GM12878 (cell line): ENCODE data around the gene TGDS. TPM values are rescaled to one million over a fixed set of nuclear protein-coding genes. Genes with fewer than 3 reads are reported as not detected.

Experiments used
- ATAC-seq: fragments of 200-7000 bp; cut with Tn5 transposase; 3 replicates; pipeline ENCODE4 v1.9.1; 2020; ENCODE audit warnings: mild to moderate bottlenecking, moderate library complexity
- BruUV-seq: library from RNA; stranded (reverse); fragments of 400-500 nt; replicated peaks from 2 replicates; lab custom pipeline; 2021; lab: Mats Ljungman, UMichigan
- CTCF ChIA-PET: fragments of 300-600 bp; sonication (Branson Sonifier 250); formaldehyde crosslinking; extraction: SDS; loops from one replicate; lab custom pipeline; 2021; ENCODE audit warnings: inconsistent platforms; lab: Yijun Ruan, JAX
- POLR2A ChIA-PET: fragments of 350-600 bp; formaldehyde crosslinking; extraction: SDS; loops from one replicate; lab custom pipeline; 2021; ENCODE audit warnings: inconsistent platforms; lab: Charles Lee
- RAD21 ChIA-PET: fragments of 300-600 bp; sonication (Branson Sonifier 250); formaldehyde crosslinking; loops from one replicate; lab custom pipeline; 2023; ENCODE audit warnings: antibody characterized with exemption; ENCODE audit not compliant: unreplicated experiment; lab: Charles Lee
- SMC1A ChIA-PET: fragments of 300-600 bp; sonication (Branson Sonifier 250); formaldehyde crosslinking; loops from one replicate; lab custom pipeline; 2023; ENCODE audit not compliant: unreplicated experiment, uncharacterized antibody; lab: Charles Lee
- DNase-seq: peaks from one replicate; pipeline ENCODE4 v3.0.0-alpha.2; 2011; ENCODE audit warnings: low read depth, low spot score
- FAIRE-seq: peaks from 3 replicates; lab custom pipeline; 2011; peaks lifted over from hg19 to GRCh38; lab: Jason Lieb, UNC
- H2AFZ ChIP-seq: 2 replicates; pipeline ENCODE4 v1.6.0; 2011; ENCODE audit warnings: low read depth, low read length, control low read depth; ENCODE audit not compliant: control insufficient read depth
- H3K27ac ChIP-seq: 2 replicates; pipeline ENCODE4 v1.5.1; 2011; ENCODE audit warnings: control low read depth; ENCODE audit not compliant: control insufficient read depth, insufficient read depth
- H3K27me3 ChIP-seq, 2 experiments: replicated peaks in 1 of 2; 2 replicates each; pipeline versions ENCODE4 v1.6.0 to v1.6.1; 2011; ENCODE audit warnings: low read length in 1 of 2; ENCODE audit not compliant: control insufficient read depth in 2 of 2, insufficient read depth in 2 of 2
- H3K36me3 ChIP-seq, 2 experiments: 2 replicates each; pipeline ENCODE4 v1.5.1; 2011; ENCODE audit warnings: low read length in 1 of 2; ENCODE audit not compliant: control insufficient read depth in 2 of 2, insufficient read depth in 2 of 2
- H3K4me1 ChIP-seq: 2 replicates; pipeline ENCODE4 v1.6.1; 2011; ENCODE audit warnings: mild to moderate bottlenecking, low read length, moderate library complexity, mixed read lengths; ENCODE audit not compliant: control insufficient read depth, insufficient read depth
- H3K4me2 ChIP-seq: 2 replicates; pipeline ENCODE4 v1.6.0; 2011; ENCODE audit warnings: control low read depth; ENCODE audit not compliant: control insufficient read depth, insufficient read depth
- H3K4me3 ChIP-seq: fragments of 200-600 bp; sonication (generic); 2 replicates; pipeline ENCODE4 v1.5.1; 2016
- H3K79me2 ChIP-seq: 2 replicates; pipeline ENCODE4 v1.6.0; 2011; ENCODE audit warnings: low read length; ENCODE audit not compliant: control insufficient read depth, insufficient read depth
- H3K9ac ChIP-seq: 2 replicates; pipeline ENCODE4 v1.8.0; 2011; ENCODE audit warnings: low read length, control low read depth, mixed read lengths; ENCODE audit not compliant: control insufficient read depth, insufficient read depth
- H3K9me3 ChIP-seq: replicated peaks from 3 replicates; pipeline ENCODE4 v1.5.1; 2011; ENCODE audit warnings: mild to moderate bottlenecking, low read length; ENCODE audit not compliant: control insufficient read depth, insufficient read depth
- H4K20me1 ChIP-seq: 2 replicates; pipeline ENCODE4 v1.6.0; 2011; ENCODE audit not compliant: control insufficient read depth, insufficient read depth
- BCLAF1 ChIP-seq: fragments of 450-650 bp; IDR thresholded peaks from 2 replicates; pipeline ENCODE4 v1.6.1; 2017; ENCODE audit warnings: antibody characterized with exemption, mild to moderate bottlenecking, moderate library complexity
- ESRRA ChIP-seq: IDR thresholded peaks from 2 replicates; pipeline ENCODE4 v1.6.1; 2012; ENCODE audit warnings: mild to moderate bottlenecking, low read length, improper control_type of control experiment
- HDAC2 ChIP-seq: fragments of 200-600 bp; sonication (generic); IDR thresholded peaks from 2 replicates; pipeline ENCODE4 v1.6.1; 2017
- MYC ChIP-seq: IDR thresholded peaks from 2 replicates; pipeline ENCODE4 v1.6.1; 2011; ENCODE audit warnings: mild to moderate bottlenecking, low read length, moderate library complexity, inconsistent platforms; ENCODE audit not compliant: insufficient read depth, insufficient replicate concordance, insufficient read length, severe bottlenecking
- NFXL1 ChIP-seq: fragments of 450-650 bp; IDR thresholded peaks from 2 replicates; pipeline ENCODE4 v1.6.1; 2017; ENCODE audit warnings: antibody characterized with exemption, mild to moderate bottlenecking, borderline replicate concordance
- NFYA ChIP-seq: IDR thresholded peaks from 2 replicates; pipeline ENCODE4 v1.6.1; 2011; ENCODE audit warnings: low read depth, mild to moderate bottlenecking, low read length, improper control_type of control experiment, borderline replicate concordance
- RAD51 ChIP-seq: fragments of 450-650 bp; IDR thresholded peaks from 2 replicates; pipeline ENCODE4 v1.6.1; 2016; ENCODE audit warnings: moderate library complexity, mild to moderate bottlenecking, inconsistent platforms
- RUNX3 ChIP-seq: IDR thresholded peaks from 2 replicates; pipeline ENCODE4 v1.6.1; 2012; ENCODE audit warnings: low read length, inconsistent platforms
- SP1 ChIP-seq: IDR thresholded peaks from one replicate; pipeline ENCODE4 v1.6.1; 2011; ENCODE audit warnings: low read depth, low read length
- SREBF2 ChIP-seq: IDR thresholded peaks from 2 replicates; pipeline ENCODE4 v1.6.1; 2012; ENCODE audit warnings: mild to moderate bottlenecking, low read length
- TCF12 ChIP-seq: IDR thresholded peaks from 2 replicates; pipeline ENCODE4 v1.6.1; 2011; ENCODE audit warnings: low read depth, mild to moderate bottlenecking, low read length
- YY1 ChIP-seq: IDR thresholded peaks from 2 replicates; pipeline ENCODE4 v1.6.1; 2011; ENCODE audit warnings: low read depth, mild to moderate bottlenecking, low read length
- ZNF217 ChIP-seq: fragments of 450-650 bp; IDR thresholded peaks from 2 replicates; pipeline ENCODE4 v1.6.1; 2017; ENCODE audit warnings: antibody characterized with exemption, mild to moderate bottlenecking
- WGBS: methylation state at CpG from one replicate; pipeline ENCODE4 v1.1.6; 2016; ENCODE audit warnings: low lambda C conversion rate; ENCODE audit not compliant: insufficient replicate concordance, insufficient coverage; ENCODE audit errors: missing lambda C conversion rate; 5-methylcytosine and 5-hydroxymethylcytosine counted together
- in situ Hi-C: fragments of 300-500 bp; cut with MboI; formaldehyde crosslinking; loops from 9 replicates; pipeline ENCODE4 v1.14.3; 2018; ENCODE audit warnings: mixed read lengths
- intact Hi-C: fragments of 100-400 bp; cut with micrococcal nuclease; formaldehyde crosslinking; loops from one replicate; pipeline ENCODE4 v1.14.2; 2022; ENCODE audit not compliant: unreplicated experiment
- polyA plus RNA-seq, 11 experiments: library from polyadenylated mRNA; depleted of rRNA in 4 of 11; unstranded in 6 of 11; stranded (reverse) in 5 of 11; fragments of >200 nt; fragmentation: Nextera tagmentation in 4 of 11; fragmentation: Illumina TruSeq in 1 of 11; extraction: Ambion mirVana in 4 of 11; extraction: Trizol in 1 of 11; gene quantifications; 1 replicate in 1 of 11; 2 replicates in 10 of 11; pipeline versions ENCODE4 v1.2.1 to v1.2.3, GENCODE V29; 2011 to 2016; ENCODE audit warnings: inconsistent platforms in 2 of 11, missing spikeins in 2 of 11, low read depth in 1 of 11
- total RNA-seq, 4 experiments: library from RNA; depleted of rRNA in 3 of 4; stranded (reverse); fragments of >200 nt in 3 of 4; fragmentation: Illumina TruSeq in 1 of 4; extraction: Trizol in 1 of 4; gene quantifications; 2 replicates each; pipeline versions ENCODE4 v1.2.1 to v1.2.3, GENCODE V29; 2013 to 2021
- TF ChIP-seq, protein P1 (sequence below): IDR thresholded peaks from 2 replicates; pipeline ENCODE4 v1.6.1; 2011; ENCODE audit warnings: borderline replicate concordance, low read depth, mild to moderate bottlenecking, moderate library complexity, mixed read lengths, low read length; ENCODE audit not compliant: insufficient read depth; ENCODE audit errors: extremely low read length
- TF ChIP-seq, protein P2 (sequence below): fragments of 450-650 bp; IDR thresholded peaks from 2 replicates; pipeline ENCODE4 v1.6.1; 2018; ENCODE audit warnings: mild to moderate bottlenecking, low read depth, moderate library complexity; ENCODE audit not compliant: partially characterized antibody
- TF ChIP-seq, protein P3 (sequence below): IDR thresholded peaks from 2 replicates; pipeline ENCODE4 v1.6.1; 2011; ENCODE audit warnings: borderline replicate concordance, low read depth, mild to moderate bottlenecking, moderate library complexity, low read length; ENCODE audit not compliant: insufficient read depth, poor library complexity, severe bottlenecking

TGDS gene
- total and polyA plus RNA-seq, 10 of the 15 experiments (the other 5 are each of a cell fraction or from before 2014, with no cell fraction given): 13.1 to 44.3 (median 23.8) TPM

DNA sequence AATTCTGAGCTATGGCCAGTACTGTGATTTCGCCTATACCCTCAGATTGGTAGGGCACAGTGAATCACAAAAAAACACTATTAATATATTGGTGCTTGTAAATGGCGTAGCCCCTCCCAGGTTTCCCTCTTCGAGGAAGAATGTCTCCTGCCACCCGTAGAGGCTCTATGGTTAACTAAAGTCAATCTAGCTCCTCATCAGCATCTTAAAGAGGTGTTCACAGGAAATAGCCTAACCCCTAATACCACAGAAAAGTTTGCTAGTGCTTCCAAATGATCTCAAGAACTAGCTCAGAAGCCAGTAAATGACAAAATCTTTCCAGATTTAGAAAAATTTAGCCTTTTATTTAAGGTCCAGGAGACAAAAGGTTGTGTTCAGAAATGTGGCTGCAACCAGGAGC lies 60.2 kb downstream of the TGDS start (continued):
- TF ChIP-seq TCF12: no peak

DNA sequence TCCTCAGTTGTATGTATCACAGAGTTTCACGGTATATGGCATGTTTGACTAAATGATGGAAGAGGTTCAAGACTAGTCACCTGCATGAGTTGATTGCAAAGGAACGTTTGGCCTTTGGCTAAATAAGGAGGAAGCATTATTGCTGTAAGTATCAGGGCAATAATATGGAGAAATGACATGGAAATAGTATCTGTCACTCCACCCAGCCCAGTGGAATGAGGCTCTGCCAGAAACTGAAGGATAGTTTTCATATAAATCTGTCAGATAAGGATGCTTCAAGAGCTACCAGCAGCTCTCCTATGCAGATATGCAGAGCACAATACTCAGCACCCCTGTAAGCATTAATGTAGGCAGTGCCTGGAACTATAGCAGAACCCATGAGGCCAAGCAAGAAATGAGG lies 60.7 kb downstream of the TGDS start:
- WGBS: 21% methylated on average over 2 of the region's 2 CpGs
- SMC1A ChIA-PET: interaction anchor here (0.9 kb wide), 1 partner anchor 10 kb away, joined by 3 read pairs; no protein-coding TSS in a partner anchor
- Histone ChIP-seq H3K79me2 (no peaks in the 10 kb centered on the region), H3K27me3 (peaks cover 0 to 1% of the 10 kb centered on the region in 2 experiments; a peak in 2 of 4 replicates), H3K4me1 (no peaks in the 10 kb centered on the region), H3K36me3 (no peaks in the 10 kb centered on the region), H3K9ac (no peak overlapping the region), H3K9me3 (no peaks in the 10 kb centered on the region), H3K4me3 (no peak overlapping the region), H2AFZ (no peak overlapping the region), H3K27ac (no peak overlapping the region), H4K20me1 (no peaks in the 10 kb centered on the region), H3K4me2 (no peak overlapping the region)
- CTCF ChIA-PET: no interaction called here
- ATAC-seq (no peak), DNase-seq (no peak), FAIRE-seq (no peak)
- intact Hi-C loops: no loop called here
- BruUV-seq: no TSS peak
- in situ Hi-C loops: no loop called here
- POLR2A ChIA-PET: no interaction called here
- RAD21 ChIA-PET: no interaction called here
- TF ChIP-seq, protein P1, sequence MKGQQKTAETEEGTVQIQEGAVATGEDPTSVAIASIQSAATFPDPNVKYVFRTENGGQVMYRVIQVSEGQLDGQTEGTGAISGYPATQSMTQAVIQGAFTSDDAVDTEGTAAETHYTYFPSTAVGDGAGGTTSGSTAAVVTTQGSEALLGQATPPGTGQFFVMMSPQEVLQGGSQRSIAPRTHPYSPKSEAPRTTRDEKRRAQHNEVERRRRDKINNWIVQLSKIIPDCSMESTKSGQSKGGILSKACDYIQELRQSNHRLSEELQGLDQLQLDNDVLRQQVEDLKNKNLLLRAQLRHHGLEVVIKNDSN: no peak
- TF ChIP-seq, protein P2, sequence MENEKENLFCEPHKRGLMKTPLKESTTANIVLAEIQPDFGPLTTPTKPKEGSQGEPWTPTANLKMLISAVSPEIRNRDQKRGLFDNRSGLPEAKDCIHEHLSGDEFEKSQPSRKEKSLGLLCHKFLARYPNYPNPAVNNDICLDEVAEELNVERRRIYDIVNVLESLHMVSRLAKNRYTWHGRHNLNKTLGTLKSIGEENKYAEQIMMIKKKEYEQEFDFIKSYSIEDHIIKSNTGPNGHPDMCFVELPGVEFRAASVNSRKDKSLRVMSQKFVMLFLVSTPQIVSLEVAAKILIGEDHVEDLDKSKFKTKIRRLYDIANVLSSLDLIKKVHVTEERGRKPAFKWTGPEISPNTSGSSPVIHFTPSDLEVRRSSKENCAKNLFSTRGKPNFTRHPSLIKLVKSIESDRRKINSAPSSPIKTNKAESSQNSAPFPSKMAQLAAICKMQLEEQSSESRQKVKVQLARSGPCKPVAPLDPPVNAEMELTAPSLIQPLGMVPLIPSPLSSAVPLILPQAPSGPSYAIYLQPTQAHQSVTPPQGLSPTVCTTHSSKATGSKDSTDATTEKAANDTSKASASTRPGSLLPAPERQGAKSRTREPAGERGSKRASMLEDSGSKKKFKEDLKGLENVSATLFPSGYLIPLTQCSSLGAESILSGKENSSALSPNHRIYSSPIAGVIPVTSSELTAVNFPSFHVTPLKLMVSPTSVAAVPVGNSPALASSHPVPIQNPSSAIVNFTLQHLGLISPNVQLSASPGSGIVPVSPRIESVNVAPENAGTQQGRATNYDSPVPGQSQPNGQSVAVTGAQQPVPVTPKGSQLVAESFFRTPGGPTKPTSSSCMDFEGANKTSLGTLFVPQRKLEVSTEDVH: no peak
- no peak for TF ChIP-seq ESRRA
- TF ChIP-seq YY1: no peak
- TF ChIP-seq SP1: no peak
- TF ChIP-seq, protein P3, sequence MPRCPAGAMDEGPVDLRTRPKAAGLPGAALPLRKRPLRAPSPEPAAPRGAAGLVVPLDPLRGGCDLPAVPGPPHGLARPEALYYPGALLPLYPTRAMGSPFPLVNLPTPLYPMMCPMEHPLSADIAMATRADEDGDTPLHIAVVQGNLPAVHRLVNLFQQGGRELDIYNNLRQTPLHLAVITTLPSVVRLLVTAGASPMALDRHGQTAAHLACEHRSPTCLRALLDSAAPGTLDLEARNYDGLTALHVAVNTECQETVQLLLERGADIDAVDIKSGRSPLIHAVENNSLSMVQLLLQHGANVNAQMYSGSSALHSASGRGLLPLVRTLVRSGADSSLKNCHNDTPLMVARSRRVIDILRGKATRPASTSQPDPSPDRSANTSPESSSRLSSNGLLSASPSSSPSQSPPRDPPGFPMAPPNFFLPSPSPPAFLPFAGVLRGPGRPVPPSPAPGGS: no peak
- TF ChIP-seq NFXL1: no peak
- no peak for TF ChIP-seq MYC
- no peak for TF ChIP-seq HDAC2
- no peak for TF ChIP-seq BCLAF1
- TF ChIP-seq ZNF217: no peak
- no peak for TF ChIP-seq SREBF2
- no peak for TF ChIP-seq RAD51
- no peak for TF ChIP-seq NFYA
- no peak for TF ChIP-seq RUNX3
